ENCODE measurements around the gene ALOX12. TPM values are rescaled to one million over a fixed set of nuclear protein-coding genes. Genes with fewer than 3 reads are reported as not detected.
"Not testable (repeated sequence)": the region's sequence is repeated elsewhere in the genome, so short reads cannot be mapped to it uniquely, and the experiment has no call there.

Gene ALOX12
- total and polyA plus RNA-seq, 4 donors, result 0.03 to 3.1 (median 0.24) TPM; not detected in 1

- Histone ChIP-seq H3K4me3 (ENCODE audit: low read depth in 1 of 3, low read length in 3 of 3) (no peak overlapping the region), H3K9ac (ENCODE audit: low read depth in 1 of 2, low read length in 2 of 2) (no peak overlapping the region), H3K27me3 (ENCODE audit: control insufficient read depth in 4 of 4, insufficient read depth in 4 of 4, low read length in 3 of 4) (no peaks in the 10 kb centered on the region), H3K4me1 (ENCODE audit: control insufficient read depth in 4 of 4, insufficient read depth in 4 of 4, low read length in 3 of 4) (peaks cover 4 to 31% (median 21%) of the 10 kb centered on the region in 4 donors), H3K27ac (ENCODE audit: low read depth in 1 of 2, low read length in 2 of 2) (no peak overlapping the region), H3K36me3 (ENCODE audit: control insufficient read depth in 4 of 4, insufficient read depth in 3 of 4, low read depth in 1 of 4, low read length in 3 of 4) (no peaks in the 10 kb centered on the region), H3K9me3 (ENCODE audit: control insufficient read depth in 4 of 4, low read length in 3 of 4) (no peaks in the 10 kb centered on the region)
- 90% methylated on average over 6 of the region's 6 CpGs for WGBS
- DNase-seq (ENCODE audit: low spot score), result no peak
- TF ChIP-seq YY1 (IDR thresholded peaks at IDR 0.05), result no peak
- TF ChIP-seq ATF3 (IDR thresholded peaks at IDR 0.05), result no peak
- no peak for TF ChIP-seq RXRA (IDR thresholded peaks at IDR 0.05)
These were observed 53.1 kb downstream of the ALOX12 start for GRCh38 chr17:7048968-7049367.

DNA sequence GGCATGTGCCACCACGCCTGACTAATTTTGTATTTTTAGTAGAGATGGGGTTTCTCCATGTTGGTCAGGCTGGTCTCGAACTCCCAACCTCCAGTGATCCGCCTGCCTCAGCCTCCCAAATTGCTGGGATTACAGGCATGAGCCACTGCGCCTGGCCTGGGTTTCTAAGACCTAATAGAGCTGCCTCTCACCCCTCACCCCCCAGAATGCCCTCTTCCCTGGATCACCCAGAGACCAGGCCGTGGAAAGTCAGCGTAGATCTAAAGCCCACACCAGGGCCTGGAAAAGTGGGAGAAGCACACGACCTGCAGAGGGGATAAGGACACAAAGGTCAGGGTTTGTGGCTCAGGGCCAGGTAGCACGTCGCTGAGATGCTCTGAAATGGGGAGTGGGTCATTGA, 54.7 kb downstream of the ALOX12 start:
- not testable (repeated sequence) for H3K4me3 ChIP-seq (ENCODE audit: low read depth in 1 of 3, low read length in 3 of 3); H3K27me3 ChIP-seq (ENCODE audit: control insufficient read depth in 4 of 4, insufficient read depth in 4 of 4, low read length in 3 of 4); H3K36me3 ChIP-seq (ENCODE audit: control insufficient read depth in 4 of 4, insufficient read depth in 3 of 4, low read depth in 1 of 4, low read length in 3 of 4); H3K9ac ChIP-seq (ENCODE audit: low read depth in 1 of 2, low read length in 2 of 2); H3K27ac ChIP-seq (ENCODE audit: low read depth in 1 of 2, low read length in 2 of 2); H3K9me3 ChIP-seq (ENCODE audit: control insufficient read depth in 4 of 4, low read length in 3 of 4); DNase-seq (ENCODE audit: low spot score)
- H3K4me1 ChIP-seq (ENCODE audit: control insufficient read depth in 4 of 4, insufficient read depth in 4 of 4, low read length in 3 of 4), result peaks cover 0 to 21% (median 15%) of the 10 kb centered on the region in 4 donors
- WGBS, result 83% methylated on average over 9 of the region's 9 CpGs

DNA sequence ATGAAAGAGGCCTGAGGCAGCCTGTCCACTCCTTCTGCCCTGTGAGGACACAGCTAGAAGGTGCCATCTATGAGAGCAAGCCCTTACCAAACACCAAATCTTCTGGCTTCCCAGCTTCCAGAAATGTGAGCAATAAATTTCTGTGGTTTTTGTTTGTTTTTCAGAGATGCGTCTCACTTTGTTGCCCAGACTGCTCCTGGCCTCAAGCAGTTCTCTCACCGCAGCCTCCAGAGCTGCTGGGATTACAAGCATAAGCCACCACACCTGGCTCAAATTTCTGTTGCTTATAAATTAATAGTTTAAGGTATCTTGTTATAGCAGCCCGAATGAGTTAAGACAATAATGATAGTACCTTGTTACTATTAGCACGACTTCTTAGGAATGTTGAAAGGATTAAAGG, 60.5 kb downstream of the ALOX12 start:
- no peak for DNase-seq (ENCODE audit: low spot score)
- H3K4me3 ChIP-seq (ENCODE audit: low read depth in 1 of 3, low read length in 3 of 3), result no peak overlapping the region
- 93% methylated on average over 4 of the region's 4 CpGs for WGBS
- no peak overlapping the region for H3K27ac ChIP-seq (ENCODE audit: low read depth in 1 of 2, low read length in 2 of 2)
- no peaks in the 10 kb centered on the region for H3K27me3 ChIP-seq (ENCODE audit: control insufficient read depth in 4 of 4, insufficient read depth in 4 of 4, low read length in 3 of 4)
- H3K4me1 ChIP-seq (ENCODE audit: control insufficient read depth in 4 of 4, insufficient read depth in 4 of 4, low read length in 3 of 4), result peaks cover 0 to 4% (median 0%) of the 10 kb centered on the region in 4 donors
- H3K9me3 ChIP-seq (ENCODE audit: control insufficient read depth in 4 of 4, low read length in 3 of 4), result no peaks in the 10 kb centered on the region
- H3K36me3 ChIP-seq (ENCODE audit: control insufficient read depth in 4 of 4, insufficient read depth in 3 of 4, low read depth in 1 of 4, low read length in 3 of 4), result no peaks in the 10 kb centered on the region
- no peak overlapping the region for H3K9ac ChIP-seq (ENCODE audit: low read depth in 1 of 2, low read length in 2 of 2)
- TF ChIP-seq EGR1 (IDR thresholded peaks at IDR 0.05; ENCODE audit: low read depth in 2 of 2) (no peak), CTCF (IDR thresholded peaks at IDR 0.05; ENCODE audit: low read depth, low read length, missing input control) (no peak), NR2F2 (IDR thresholded peaks at IDR 0.05) (no peak), RAD21 (IDR thresholded peaks at IDR 0.05) (no peak), SP1 (IDR thresholded peaks at IDR 0.05) (no peak), MAX (IDR thresholded peaks at IDR 0.05) (no peak), JUND (IDR thresholded peaks at IDR 0.05) (no peak), YY1 (IDR thresholded peaks at IDR 0.05) (no peak), HNF4G (IDR thresholded peaks at IDR 0.05) (no peak), ATF3 (IDR thresholded peaks at IDR 0.05) (no peak), RXRA (IDR thresholded peaks at IDR 0.05) (no peak), FOXA1 (IDR thresholded peaks at IDR 0.05) (no peak), TAF1 (conservative IDR thresholded peaks at IDR 0.05) (no peak), FOXA2 (IDR thresholded peaks at IDR 0.05) (no peak), HNF4A (conservative IDR thresholded peaks at IDR 0.05) (no peak), GABPA (IDR thresholded peaks at IDR 0.05 in 1 of 2, conservative IDR thresholded peaks at IDR 0.05 in 1 of 2) (no peak)
- TF ChIP-seq, protein P1, sequence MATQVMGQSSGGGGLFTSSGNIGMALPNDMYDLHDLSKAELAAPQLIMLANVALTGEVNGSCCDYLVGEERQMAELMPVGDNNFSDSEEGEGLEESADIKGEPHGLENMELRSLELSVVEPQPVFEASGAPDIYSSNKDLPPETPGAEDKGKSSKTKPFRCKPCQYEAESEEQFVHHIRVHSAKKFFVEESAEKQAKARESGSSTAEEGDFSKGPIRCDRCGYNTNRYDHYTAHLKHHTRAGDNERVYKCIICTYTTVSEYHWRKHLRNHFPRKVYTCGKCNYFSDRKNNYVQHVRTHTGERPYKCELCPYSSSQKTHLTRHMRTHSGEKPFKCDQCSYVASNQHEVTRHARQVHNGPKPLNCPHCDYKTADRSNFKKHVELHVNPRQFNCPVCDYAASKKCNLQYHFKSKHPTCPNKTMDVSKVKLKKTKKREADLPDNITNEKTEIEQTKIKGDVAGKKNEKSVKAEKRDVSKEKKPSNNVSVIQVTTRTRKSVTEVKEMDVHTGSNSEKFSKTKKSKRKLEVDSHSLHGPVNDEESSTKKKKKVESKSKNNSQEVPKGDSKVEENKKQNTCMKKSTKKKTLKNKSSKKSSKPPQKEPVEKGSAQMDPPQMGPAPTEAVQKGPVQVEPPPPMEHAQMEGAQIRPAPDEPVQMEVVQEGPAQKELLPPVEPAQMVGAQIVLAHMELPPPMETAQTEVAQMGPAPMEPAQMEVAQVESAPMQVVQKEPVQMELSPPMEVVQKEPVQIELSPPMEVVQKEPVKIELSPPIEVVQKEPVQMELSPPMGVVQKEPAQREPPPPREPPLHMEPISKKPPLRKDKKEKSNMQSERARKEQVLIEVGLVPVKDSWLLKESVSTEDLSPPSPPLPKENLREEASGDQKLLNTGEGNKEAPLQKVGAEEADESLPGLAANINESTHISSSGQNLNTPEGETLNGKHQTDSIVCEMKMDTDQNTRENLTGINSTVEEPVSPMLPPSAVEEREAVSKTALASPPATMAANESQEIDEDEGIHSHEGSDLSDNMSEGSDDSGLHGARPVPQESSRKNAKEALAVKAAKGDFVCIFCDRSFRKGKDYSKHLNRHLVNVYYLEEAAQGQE (IDR thresholded peaks at IDR 0.05), result no peak
- TF ChIP-seq, protein P2, sequence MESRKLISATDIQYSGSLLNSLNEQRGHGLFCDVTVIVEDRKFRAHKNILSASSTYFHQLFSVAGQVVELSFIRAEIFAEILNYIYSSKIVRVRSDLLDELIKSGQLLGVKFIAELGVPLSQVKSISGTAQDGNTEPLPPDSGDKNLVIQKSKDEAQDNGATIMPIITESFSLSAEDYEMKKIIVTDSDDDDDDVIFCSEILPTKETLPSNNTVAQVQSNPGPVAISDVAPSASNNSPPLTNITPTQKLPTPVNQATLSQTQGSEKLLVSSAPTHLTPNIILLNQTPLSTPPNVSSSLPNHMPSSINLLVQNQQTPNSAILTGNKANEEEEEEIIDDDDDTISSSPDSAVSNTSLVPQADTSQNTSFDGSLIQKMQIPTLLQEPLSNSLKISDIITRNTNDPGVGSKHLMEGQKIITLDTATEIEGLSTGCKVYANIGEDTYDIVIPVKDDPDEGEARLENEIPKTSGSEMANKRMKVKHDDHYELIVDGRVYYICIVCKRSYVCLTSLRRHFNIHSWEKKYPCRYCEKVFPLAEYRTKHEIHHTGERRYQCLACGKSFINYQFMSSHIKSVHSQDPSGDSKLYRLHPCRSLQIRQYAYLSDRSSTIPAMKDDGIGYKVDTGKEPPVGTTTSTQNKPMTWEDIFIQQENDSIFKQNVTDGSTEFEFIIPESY (IDR thresholded peaks at IDR 0.05), result no peak

Measured in liver (tissue), 9 donors.